Kidney glomerular epithelial cell (primary cell): Measurements from ENCODE around the gene DOCK1.

Experiments used
- DNase-seq: peaks from one replicate; lab custom pipeline; 2025; lab: John Stamatoyannopoulos, UW

DOCK1 gene

GRCh38 chr10:127398971-127399365, 493.7 kb downstream of the DOCK1 start:
- no peak for DNase-seq

DNA sequence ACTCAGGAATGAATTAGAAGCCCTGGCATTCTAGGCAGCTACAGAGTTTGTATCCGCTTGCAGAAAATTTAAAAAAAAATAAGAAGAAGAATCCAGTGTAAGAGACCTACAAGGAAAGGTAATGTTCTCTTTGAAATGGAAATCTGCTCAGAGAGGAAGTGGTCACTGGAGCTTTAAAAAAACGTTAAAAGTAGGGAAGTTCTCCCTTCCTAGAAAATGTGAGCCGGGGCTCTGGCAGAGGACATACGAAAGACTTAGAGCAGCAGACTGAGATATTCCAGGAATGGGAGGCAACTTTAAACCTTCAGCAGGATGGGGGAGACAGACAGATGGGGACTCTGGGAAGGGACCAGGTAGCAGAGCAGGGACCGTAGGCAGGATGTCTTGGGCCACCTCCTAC, 494.4 kb downstream of the DOCK1 start:
- DNase-seq: no peak

GRCh38 chr10:127400216-127400615, 495.0 kb downstream of the DOCK1 start:
- no peak for DNase-seq

GRCh38 chr10:127402596-127403409, 497.6 kb downstream of the DOCK1 start:
- no peak for DNase-seq

DNA sequence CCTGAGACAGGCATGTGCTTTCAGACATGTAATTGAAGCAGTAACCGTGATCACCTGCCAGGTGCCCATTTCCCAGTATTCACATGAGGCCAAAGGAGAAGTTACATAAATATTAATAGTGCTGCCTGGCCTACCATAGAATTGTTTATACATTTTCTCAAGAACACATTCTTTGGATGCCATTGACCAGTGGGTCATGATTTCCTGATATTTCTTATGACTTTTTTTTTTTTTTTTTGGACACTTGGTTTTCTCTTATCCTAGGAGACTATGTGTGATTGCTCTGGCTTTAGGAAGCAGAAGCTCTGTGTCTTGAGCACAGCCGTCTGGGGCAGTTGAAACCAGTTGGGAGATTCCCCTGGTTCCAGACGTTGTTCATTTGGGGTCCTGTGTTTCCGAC, 500.0 kb downstream of the DOCK1 start:
- peak; percentile 63 for DNase-seq

- no peak for DNase-seq
These were observed 500.9 kb downstream of the DOCK1 start for GRCh38 chr10:127406018-127406550.

DNA sequence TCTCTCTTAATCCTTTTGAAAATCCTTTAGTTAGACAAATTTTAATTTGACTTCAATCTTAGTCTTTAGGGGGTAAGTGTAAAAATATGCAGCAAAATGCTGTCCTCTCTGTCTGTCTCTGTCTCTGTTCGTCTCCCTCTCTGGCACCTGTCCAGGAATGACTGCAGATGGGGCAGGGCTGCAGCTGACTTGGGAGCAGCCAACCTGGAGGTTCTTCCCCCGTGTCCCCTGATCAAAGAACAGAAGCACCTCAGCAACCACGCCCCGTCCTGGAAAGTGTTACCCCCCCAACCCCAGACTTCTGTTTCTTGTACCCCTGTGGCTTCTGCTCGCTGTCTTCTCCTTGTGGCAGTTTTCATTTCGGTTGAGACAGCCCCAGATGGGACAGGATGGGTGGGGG, 502.3 kb downstream of the DOCK1 start:
- no peak for DNase-seq

- DNase-seq: no peak
These were observed 503.0 kb downstream of the DOCK1 start for GRCh38 chr10:127408112-127408710.

GRCh38 chr10:127408733-127409132, 503.5 kb downstream of the DOCK1 start:
- DNase-seq: no peak

DNA sequence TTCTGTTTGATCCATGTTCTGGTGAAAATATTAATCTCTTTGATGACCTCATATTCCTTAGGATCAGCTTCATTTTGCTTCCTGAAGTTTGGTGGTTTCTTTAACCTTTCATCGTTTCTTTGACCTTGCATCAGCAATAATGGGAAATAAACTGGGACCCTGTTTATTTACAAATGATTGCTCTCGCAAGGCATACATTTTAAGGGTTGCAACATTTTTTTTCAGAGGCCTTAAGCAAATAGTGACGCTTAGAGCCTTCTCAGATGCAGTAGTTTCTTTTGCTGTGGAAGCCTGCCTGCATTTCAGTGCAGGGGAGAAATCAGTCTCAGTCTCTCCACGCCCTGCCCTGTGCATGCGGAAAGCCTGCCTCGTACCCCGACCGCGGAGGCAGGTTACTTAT, 504.8 kb downstream of the DOCK1 start:
- DNase-seq: no peak

GRCh38 chr10:127411062-127411461, 505.8 kb downstream of the DOCK1 start:
- DNase-seq: no peak

GRCh38 chr10:127413326-127413725, 508.1 kb downstream of the DOCK1 start:
- no peak for DNase-seq

DNA sequence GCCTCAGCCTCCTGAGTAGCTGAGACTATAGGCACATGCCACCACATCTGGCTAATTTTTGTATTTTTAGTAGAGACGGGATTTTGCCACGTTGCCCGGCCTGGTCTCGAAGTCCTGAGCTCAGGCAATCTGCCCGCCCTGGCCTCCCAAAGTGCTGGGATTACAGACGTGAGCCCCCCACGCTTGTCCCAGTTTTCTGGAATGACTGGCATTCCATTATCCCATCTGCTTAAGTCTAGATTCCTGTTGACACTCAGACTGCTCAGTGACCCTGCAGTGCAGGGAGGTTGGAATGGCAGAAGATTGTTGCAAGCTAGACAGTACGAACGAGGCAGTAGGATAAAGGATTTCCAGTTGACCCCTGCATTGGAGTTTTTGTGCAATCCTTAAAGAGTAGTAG, 508.8 kb downstream of the DOCK1 start:
- DNase-seq: no peak

- no peak for DNase-seq
These were observed 509.9 kb downstream of the DOCK1 start for GRCh38 chr10:127415116-127415515.

GRCh38 chr10:127415901-127416581, 510.8 kb downstream of the DOCK1 start:
- DNase-seq: no peak

- DNase-seq: no peak
These were observed 511.8 kb downstream of the DOCK1 start for GRCh38 chr10:127417031-127417430.

GRCh38 chr10:127417686-127418401, 512.6 kb downstream of the DOCK1 start:
- no peak for DNase-seq

- DNase-seq: no peak
These were observed 513.4 kb downstream of the DOCK1 start for GRCh38 chr10:127418536-127419168.

DNA sequence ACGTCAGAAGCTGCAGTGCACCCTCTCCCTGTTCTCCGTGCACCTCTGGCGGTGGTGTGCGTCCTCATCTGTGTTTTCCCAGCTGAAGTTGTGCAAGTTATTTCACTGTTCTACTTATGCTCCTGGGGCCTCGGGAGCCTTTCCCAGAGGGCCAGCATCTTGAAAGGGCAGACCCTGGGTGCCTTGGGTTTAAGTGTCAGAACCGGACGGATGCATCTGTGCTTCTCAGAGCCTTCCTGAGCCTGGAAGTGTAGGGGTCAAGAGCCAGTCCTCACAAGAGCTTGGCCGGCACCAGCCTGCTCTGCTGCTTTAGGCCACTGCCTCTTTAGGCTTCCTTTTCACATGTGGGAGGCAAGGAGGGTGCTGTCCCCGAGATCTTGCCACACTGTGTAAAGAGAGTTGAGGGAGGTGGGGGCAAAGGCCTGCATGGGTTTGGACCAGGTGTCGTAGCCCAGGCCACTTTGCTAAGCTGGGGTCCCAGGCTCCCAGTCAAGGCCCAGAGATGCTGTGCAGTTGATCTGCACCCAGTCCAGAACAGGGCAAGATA, 515.0 kb downstream of the DOCK1 start:
- no peak for DNase-seq

GRCh38 chr10:127423218-127423915, 518.1 kb downstream of the DOCK1 start:
- DNase-seq: peak; percentile 39
